ENCODE data around the gene EFCAB8. TPM values are rescaled to one million over a fixed set of nuclear protein-coding genes. Genes with fewer than 3 reads are reported as not detected.

EFCAB8 gene
- total and polyA plus RNA-seq, 2 experiments from 2014 or later: 0.53 TPM; not detected in 1

GRCh38 chr20:32811886-32812285 is 46.8 kb upstream of the EFCAB8 start:
- no peak overlapping the region for H3K27ac ChIP-seq
- H3K4me3 ChIP-seq: no peak overlapping the region
- H3K36me3 ChIP-seq (replicated peaks; ENCODE audit: insufficient read depth, low read depth): no peaks in the 10 kb centered on the region
- no peaks in the 10 kb centered on the region for H3K9me2 ChIP-seq (replicated peaks; ENCODE audit: insufficient read depth)
- no peaks in the 10 kb centered on the region for H3K27me3 ChIP-seq
- H3K4me1 ChIP-seq (ENCODE audit: insufficient read depth): no peaks in the 10 kb centered on the region
- H3K9me3 ChIP-seq (ENCODE audit: low read depth): no peaks in the 10 kb centered on the region
- 87% methylated on average over 6 of the region's 6 CpGs for WGBS (ENCODE audit: low lambda C conversion rate, missing lambda C conversion rate)
- H2AFZ ChIP-seq: no peak overlapping the region
- H3K79me2 ChIP-seq: no peaks in the 10 kb centered on the region
- no peaks in the 10 kb centered on the region for H4K20me1 ChIP-seq (ENCODE audit: insufficient read depth, poor library complexity, severe bottlenecking)
- TF ChIP-seq EZH2phosphoT487 (IDR thresholded peaks at IDR 0.05; ENCODE audit: low read depth, severe bottlenecking, unreplicated experiment): no peak
- no peak for TF ChIP-seq CTCF (IDR thresholded peaks at IDR 0.05; ENCODE audit: poor library complexity)
- TF ChIP-seq EZH2 (IDR thresholded peaks at IDR 0.05; ENCODE audit: borderline replicate concordance): no peak
- H3K4me2 ChIP-seq: no peak overlapping the region
- no peak for DNase-seq (ENCODE audit: low spot score)

- peak overlapping the region; percentile 27 for H2AFZ ChIP-seq
- no peaks in the 10 kb centered on the region for H3K36me3 ChIP-seq (replicated peaks; ENCODE audit: insufficient read depth, low read depth)
- TF ChIP-seq EZH2 (IDR thresholded peaks at IDR 0.05; ENCODE audit: borderline replicate concordance): no peak
- TF ChIP-seq EZH2phosphoT487 (IDR thresholded peaks at IDR 0.05; ENCODE audit: low read depth, severe bottlenecking, unreplicated experiment): no peak
- TF ChIP-seq CTCF (IDR thresholded peaks at IDR 0.05; ENCODE audit: poor library complexity): no peak
- peaks cover 51% of the 10 kb centered on the region for H3K79me2 ChIP-seq
- H3K27ac ChIP-seq: peak overlapping the region; percentile 90
- peaks cover 14% of the 10 kb centered on the region for H3K4me1 ChIP-seq (ENCODE audit: insufficient read depth)
- peak overlapping the region; percentile 91 for H3K4me2 ChIP-seq
- H3K4me3 ChIP-seq: peak overlapping the region; percentile 78
- WGBS (ENCODE audit: low lambda C conversion rate, missing lambda C conversion rate): 2% methylated on average over 35 of the region's 58 CpGs
- peak; percentile 96 for DNase-seq (ENCODE audit: low spot score)
- H4K20me1 ChIP-seq (ENCODE audit: insufficient read depth, poor library complexity, severe bottlenecking): peaks cover 48% of the 10 kb centered on the region
- no peaks in the 10 kb centered on the region for H3K9me2 ChIP-seq (replicated peaks; ENCODE audit: insufficient read depth)
- no peaks in the 10 kb centered on the region for H3K9me3 ChIP-seq (ENCODE audit: low read depth)
- H3K27me3 ChIP-seq: no peaks in the 10 kb centered on the region
Measured at GRCh38 chr20:32819992-32820697, 38.6 kb upstream of the EFCAB8 start.

- TF ChIP-seq CTCF (IDR thresholded peaks at IDR 0.05; ENCODE audit: poor library complexity) (no peak), EZH2phosphoT487 (IDR thresholded peaks at IDR 0.05; ENCODE audit: low read depth, severe bottlenecking, unreplicated experiment) (no peak), EZH2 (IDR thresholded peaks at IDR 0.05; ENCODE audit: borderline replicate concordance) (no peak)
- Histone ChIP-seq H3K4me3 (peak overlapping the region; percentile 78), H3K79me2 (peaks cover 58% of the 10 kb centered on the region), H4K20me1 (ENCODE audit: insufficient read depth, poor library complexity, severe bottlenecking) (peaks cover 52% of the 10 kb centered on the region), H3K27me3 (no peaks in the 10 kb centered on the region), H2AFZ (no peak overlapping the region), H3K36me3 (replicated peaks; ENCODE audit: insufficient read depth, low read depth) (no peaks in the 10 kb centered on the region), H3K4me2 (peak overlapping the region; percentile 91), H3K9me3 (ENCODE audit: low read depth) (no peaks in the 10 kb centered on the region), H3K4me1 (ENCODE audit: insufficient read depth) (peaks cover 14% of the 10 kb centered on the region), H3K27ac (peak overlapping the region; percentile 90), H3K9me2 (replicated peaks; ENCODE audit: insufficient read depth) (no peaks in the 10 kb centered on the region)
- 80% methylated on average over 25 of the region's 25 CpGs for WGBS (ENCODE audit: low lambda C conversion rate, missing lambda C conversion rate)
- DNase-seq (ENCODE audit: low spot score): no peak
Measured at GRCh38 chr20:32820698-32821377, 37.9 kb upstream of the EFCAB8 start.
